ENCODE results near the gene CMKLR1.

GRCh38 chr12:108238474-108238873, 100.6 kb downstream of the CMKLR1 start:
- TF ChIP-seq POLR2AphosphoS5 (IDR thresholded peaks at IDR 0.05; ENCODE audit: low read depth, low read length) = no peak
- no peak for TF ChIP-seq GATA2 (CRISPR knock-in tag; IDR thresholded peaks at IDR 0.05)
- no peak for TF ChIP-seq CTCF (IDR thresholded peaks at IDR 0.05)
- no peak for TF ChIP-seq SMC3 (IDR thresholded peaks at IDR 0.05; ENCODE audit: low read depth, low read length)
- no peak for TF ChIP-seq FOXM1 (IDR thresholded peaks at IDR 0.05; ENCODE audit: low read depth)
- no peak for TF ChIP-seq USF1 (IDR thresholded peaks at IDR 0.05; ENCODE audit: borderline replicate concordance, low read depth)
- TF ChIP-seq MEF2A (IDR thresholded peaks at IDR 0.05; ENCODE audit: borderline replicate concordance, low read depth) = no peak
- TF ChIP-seq JUND (IDR thresholded peaks at IDR 0.05) = no peak

Measured in SK-N-SH (cell line).